ENCODE measurements around the gene BEST1.
"Not testable (repeated sequence)": the region's sequence is repeated elsewhere in the genome, so short reads cannot be mapped to it uniquely, and the experiment has no call there.

BEST1 gene

GRCh38 chr11:61947486-61948210 lies 2.5 kb upstream of the BEST1 start:
- peak; percentile 99 for TF ChIP-seq CTCF (IDR thresholded peaks at IDR 0.05; ENCODE audit: control insufficient read depth, insufficient read depth, low read depth, low read length, missing control alignments)
- DNase-seq (ENCODE audit: low read depth): peak; percentile 70

GRCh38 chr11:61948505-61948904 lies 1.6 kb upstream of the BEST1 start:
- no peak for DNase-seq (ENCODE audit: low read depth)
- H3K4me3 ChIP-seq (ENCODE audit: control insufficient read depth, low read depth, low read length): no peak overlapping the region
- no peak for TF ChIP-seq CTCF (IDR thresholded peaks at IDR 0.05; ENCODE audit: control insufficient read depth, insufficient read depth, low read depth, low read length, missing control alignments)

More at GRCh38 chr11:61947486-61948210, 2.5 kb upstream of the BEST1 start:
- H3K4me3 ChIP-seq (ENCODE audit: control insufficient read depth, low read depth, low read length): no peak overlapping the region

GRCh38 chr11:61949169-61950034 lies 749 bp upstream of the BEST1 start:
- no peak for TF ChIP-seq CTCF (IDR thresholded peaks at IDR 0.05; ENCODE audit: control insufficient read depth, insufficient read depth, low read depth, low read length, missing control alignments)
- no peak overlapping the region; the same call in 1 of the 2 replicates for H3K4me3 ChIP-seq (ENCODE audit: control insufficient read depth, low read depth, low read length)
- DNase-seq (ENCODE audit: low read depth): peak; percentile 97

- no peak for TF ChIP-seq CTCF (IDR thresholded peaks at IDR 0.05; ENCODE audit: control insufficient read depth, insufficient read depth, low read depth, low read length, missing control alignments)
- DNase-seq (ENCODE audit: low read depth): no peak
Observed at GRCh38 chr11:61951484-61952135, 1.5 kb downstream of the BEST1 start.

GRCh38 chr11:61952882-61953281 lies 2.7 kb downstream of the BEST1 start:
- H3K4me3 ChIP-seq (ENCODE audit: control insufficient read depth, low read depth, low read length): no peak overlapping the region
- no peak for DNase-seq (ENCODE audit: low read depth)
- TF ChIP-seq CTCF (IDR thresholded peaks at IDR 0.05; ENCODE audit: control insufficient read depth, insufficient read depth, low read depth, low read length, missing control alignments): no peak

More at GRCh38 chr11:61951484-61952135, 1.5 kb downstream of the BEST1 start:
- no peak overlapping the region for H3K4me3 ChIP-seq (ENCODE audit: control insufficient read depth, low read depth, low read length)

- DNase-seq (ENCODE audit: low read depth); H3K4me3 ChIP-seq (ENCODE audit: control insufficient read depth, low read depth, low read length): not testable (repeated sequence)
Observed at GRCh38 chr11:61953632-61954031, 3.5 kb downstream of the BEST1 start.
